Peyer's patch (tissue), 4 donors: Measurements from ENCODE around the gene CCDC150.

Source experiments
- POLR2A ChIP-seq, 2 donors: fragments of 450-650 bp; IDR thresholded peaks; one replicate each; pipeline ENCODE4 v1.5.1; 2017; ENCODE audit warnings: antibody characterized with exemption in 2 of 2, mild to moderate bottlenecking in 2 of 2, moderate library complexity in 2 of 2
- TF ChIP-seq, protein P1 (sequence below), 6 experiments: fragments of 450-650 bp in 4 of 6; fragments of 200-600 bp in 2 of 6; sonication (generic) in 1 of 6; IDR thresholded peaks; one replicate each; pipeline ENCODE4 v1.5.1; 2017 to 2019; ENCODE audit warnings: antibody characterized with exemption in 6 of 6, mild to moderate bottlenecking in 3 of 6, moderate library complexity in 1 of 6

GRCh38 chr2:196759378-196759706 lies 119.8 kb downstream of the CCDC150 start:
- TF ChIP-seq, protein P1, sequence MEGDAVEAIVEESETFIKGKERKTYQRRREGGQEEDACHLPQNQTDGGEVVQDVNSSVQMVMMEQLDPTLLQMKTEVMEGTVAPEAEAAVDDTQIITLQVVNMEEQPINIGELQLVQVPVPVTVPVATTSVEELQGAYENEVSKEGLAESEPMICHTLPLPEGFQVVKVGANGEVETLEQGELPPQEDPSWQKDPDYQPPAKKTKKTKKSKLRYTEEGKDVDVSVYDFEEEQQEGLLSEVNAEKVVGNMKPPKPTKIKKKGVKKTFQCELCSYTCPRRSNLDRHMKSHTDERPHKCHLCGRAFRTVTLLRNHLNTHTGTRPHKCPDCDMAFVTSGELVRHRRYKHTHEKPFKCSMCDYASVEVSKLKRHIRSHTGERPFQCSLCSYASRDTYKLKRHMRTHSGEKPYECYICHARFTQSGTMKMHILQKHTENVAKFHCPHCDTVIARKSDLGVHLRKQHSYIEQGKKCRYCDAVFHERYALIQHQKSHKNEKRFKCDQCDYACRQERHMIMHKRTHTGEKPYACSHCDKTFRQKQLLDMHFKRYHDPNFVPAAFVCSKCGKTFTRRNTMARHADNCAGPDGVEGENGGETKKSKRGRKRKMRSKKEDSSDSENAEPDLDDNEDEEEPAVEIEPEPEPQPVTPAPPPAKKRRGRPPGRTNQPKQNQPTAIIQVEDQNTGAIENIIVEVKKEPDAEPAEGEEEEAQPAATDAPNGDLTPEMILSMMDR (IDR thresholded peaks at IDR 0.05) = no peak
- TF ChIP-seq POLR2A (IDR thresholded peaks at IDR 0.05) = no peak
